ENCODE measurements around the gene ITGAD.

DNA sequence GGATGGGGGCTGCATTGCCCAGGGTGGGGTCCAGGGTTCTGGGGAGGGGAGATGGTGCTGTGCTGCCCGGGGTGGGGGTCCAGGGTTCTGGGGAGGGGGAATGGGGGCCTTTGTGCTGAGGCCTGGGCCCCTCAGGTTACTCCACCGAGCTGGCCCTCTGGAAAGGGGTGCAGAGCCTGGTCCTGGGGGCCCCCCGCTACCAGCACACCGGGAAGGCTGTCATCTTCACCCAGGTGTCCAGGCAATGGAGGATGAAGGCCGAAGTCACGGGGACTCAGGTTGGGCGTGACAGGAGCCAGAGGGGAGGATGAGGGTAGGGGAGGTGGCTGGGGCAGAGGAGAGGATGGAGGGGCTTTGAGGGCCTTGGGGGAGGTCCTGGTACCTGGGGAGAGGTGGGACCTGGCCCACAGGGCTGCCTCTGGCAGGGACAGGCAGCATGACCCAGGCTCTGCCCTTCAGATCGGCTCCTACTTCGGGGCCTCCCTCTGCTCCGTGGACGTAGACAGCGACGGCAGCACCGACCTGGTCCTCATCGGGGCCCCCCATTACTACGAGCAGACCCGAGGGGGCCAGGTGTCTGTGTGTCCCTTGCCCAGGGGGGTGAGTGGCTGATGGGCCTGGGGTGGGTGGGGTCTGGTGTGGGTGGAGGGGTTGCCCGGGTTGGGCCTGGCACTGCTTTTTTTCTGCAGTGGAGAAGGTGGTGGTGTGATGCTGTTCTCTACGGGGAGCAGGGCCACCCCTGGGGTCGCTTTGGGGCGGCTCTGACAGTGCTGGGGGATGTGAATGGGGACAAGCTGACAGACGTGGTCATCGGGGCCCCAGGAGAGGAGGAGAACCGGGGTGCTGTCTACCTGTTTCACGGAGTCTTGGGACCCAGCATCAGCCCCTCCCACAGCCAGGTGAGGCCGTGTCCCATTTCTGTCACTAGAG is 30.4 kb upstream of the ITGAD start:
- TF ChIP-seq POLR2A (IDR thresholded peaks at IDR 0.05): no peak
- TF ChIP-seq, protein P1, sequence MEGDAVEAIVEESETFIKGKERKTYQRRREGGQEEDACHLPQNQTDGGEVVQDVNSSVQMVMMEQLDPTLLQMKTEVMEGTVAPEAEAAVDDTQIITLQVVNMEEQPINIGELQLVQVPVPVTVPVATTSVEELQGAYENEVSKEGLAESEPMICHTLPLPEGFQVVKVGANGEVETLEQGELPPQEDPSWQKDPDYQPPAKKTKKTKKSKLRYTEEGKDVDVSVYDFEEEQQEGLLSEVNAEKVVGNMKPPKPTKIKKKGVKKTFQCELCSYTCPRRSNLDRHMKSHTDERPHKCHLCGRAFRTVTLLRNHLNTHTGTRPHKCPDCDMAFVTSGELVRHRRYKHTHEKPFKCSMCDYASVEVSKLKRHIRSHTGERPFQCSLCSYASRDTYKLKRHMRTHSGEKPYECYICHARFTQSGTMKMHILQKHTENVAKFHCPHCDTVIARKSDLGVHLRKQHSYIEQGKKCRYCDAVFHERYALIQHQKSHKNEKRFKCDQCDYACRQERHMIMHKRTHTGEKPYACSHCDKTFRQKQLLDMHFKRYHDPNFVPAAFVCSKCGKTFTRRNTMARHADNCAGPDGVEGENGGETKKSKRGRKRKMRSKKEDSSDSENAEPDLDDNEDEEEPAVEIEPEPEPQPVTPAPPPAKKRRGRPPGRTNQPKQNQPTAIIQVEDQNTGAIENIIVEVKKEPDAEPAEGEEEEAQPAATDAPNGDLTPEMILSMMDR (IDR thresholded peaks at IDR 0.05): no peak

All from esophagus squamous epithelium (tissue), 4 donors.